Measurements from ENCODE around the gene MAP2. TPM values are rescaled to one million over a fixed set of nuclear protein-coding genes. Genes with fewer than 3 reads are reported as not detected.

MAP2 gene
- total RNA-seq, 1 experiment from 2014 or later, result 7.4 TPM

- TF ChIP-seq CBX3 (IDR thresholded peaks at IDR 0.05; ENCODE audit: low read depth), result no peak
- no peak for TF ChIP-seq TCF7L2 (IDR thresholded peaks at IDR 0.05; ENCODE audit: borderline replicate concordance, extremely low read depth, insufficient read depth, insufficient read length)
Measured at GRCh38 chr2:209472871-209473270, 49.0 kb downstream of the MAP2 start (continued).

DNA sequence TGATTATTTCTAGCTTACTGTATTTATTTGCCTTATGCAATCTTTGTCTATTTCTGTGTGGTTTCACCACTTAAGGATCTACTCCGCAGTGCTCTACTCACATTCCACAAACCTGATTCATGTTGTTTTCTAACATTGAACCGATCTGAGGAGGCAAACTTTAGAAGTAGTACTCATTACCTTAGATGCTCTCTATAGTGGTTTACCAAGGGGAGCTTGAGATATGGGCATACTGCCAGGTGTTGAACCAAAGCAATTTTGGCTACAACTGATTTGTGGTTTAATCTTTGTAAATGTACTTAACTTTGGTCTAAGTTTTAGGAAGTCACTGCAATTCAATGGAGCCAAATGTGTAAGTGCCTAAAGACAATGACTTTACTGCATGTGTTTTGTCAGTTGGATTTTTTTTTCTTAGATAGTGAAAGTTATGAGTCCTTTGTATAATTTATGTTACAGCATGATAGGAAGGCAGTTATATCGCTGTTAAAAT is 50.1 kb downstream of the MAP2 start:
- ChIA-PET RAD21 (ENCODE audit: low non-redundant PET in 1 of 2, low total read pairs in 2 of 2, uncharacterized antibody in 2 of 2, unreplicated experiment in 2 of 2) (no interaction called here), CTCF (interaction anchor here (0.5 to 2.0 kb wide), 2 partner anchors 50 to 99 kb away, joined by 4 read pairs; partner anchors contain the start of gene MAP2), POLR2A (no interaction called here)
- intact Hi-C loops (cut with micrococcal nuclease), result no loop called here
- H3K27me3 ChIP-seq (ENCODE audit: insufficient read depth, low read length), result no peaks in the 10 kb centered on the region
- H3K79me2 ChIP-seq (ENCODE audit: insufficient read depth, low read length), result no peaks in the 10 kb centered on the region
- H3K9ac ChIP-seq (ENCODE audit: low read length), result no peak overlapping the region
- no peaks in the 10 kb centered on the region for H3K9me3 ChIP-seq (ENCODE audit: control insufficient read depth in 1 of 2, insufficient read depth in 1 of 2, low read depth in 1 of 2, low read length in 2 of 2)
- peaks cover 30 to 31% of the 10 kb centered on the region in 2 experiments for H3K4me1 ChIP-seq (ENCODE audit: control insufficient read depth in 1 of 2, insufficient read depth in 2 of 2, low read length in 2 of 2)
- peak overlapping the region; percentile 62 for H2AFZ ChIP-seq (ENCODE audit: low read depth, low read length, poor library complexity, severe bottlenecking)
- peak overlapping the region; percentile 54 for H3K4me2 ChIP-seq (ENCODE audit: low read length)
- DNase-seq (ENCODE audit: low read depth, low spot score) (peak; percentile 68), ATAC-seq (peak; percentile 99)
- BruUV-seq (replicated peaks), result no TSS peak
- no peak overlapping the region; a peak in 1 of 4 replicates for H3K4me3 ChIP-seq (replicated peaks in 1 of 2; ENCODE audit: low read depth in 1 of 2, low read length in 2 of 2)
- no peak overlapping the region for H3K27ac ChIP-seq (ENCODE audit: low read depth, low read length)
- H3K9me2 ChIP-seq (ENCODE audit: insufficient read depth), result no peaks in the 10 kb centered on the region
- no peaks in the 10 kb centered on the region for H4K20me1 ChIP-seq (ENCODE audit: insufficient read depth)
- H3K36me3 ChIP-seq (ENCODE audit: control insufficient read depth in 1 of 2, insufficient read depth in 2 of 2, low read length in 2 of 2), result no peaks in the 10 kb centered on the region
- TF ChIP-seq FOSL1 (IDR thresholded peaks at IDR 0.05; ENCODE audit: low read depth), result peak; percentile 68
- no peak for TF ChIP-seq POLR2A (IDR thresholded peaks at IDR 0.05; ENCODE audit: borderline replicate concordance, extremely low read depth, insufficient read depth, insufficient read length)
- TF ChIP-seq EZH2phosphoT487 (IDR thresholded peaks at IDR 0.05; ENCODE audit: borderline replicate concordance), result no peak
- no peak for TF ChIP-seq POLR2AphosphoS5 (IDR thresholded peaks at IDR 0.05; ENCODE audit: low read depth, low read length)
- TF ChIP-seq CEBPB (IDR thresholded peaks at IDR 0.05; ENCODE audit: low read depth), result peak; percentile 89
- TF ChIP-seq TCF7L2 (IDR thresholded peaks at IDR 0.05; ENCODE audit: borderline replicate concordance, extremely low read depth, insufficient read depth, insufficient read length), result peak; percentile 92
- no peak for TF ChIP-seq EZH2 (IDR thresholded peaks at IDR 0.05)
- TF ChIP-seq, protein P1, sequence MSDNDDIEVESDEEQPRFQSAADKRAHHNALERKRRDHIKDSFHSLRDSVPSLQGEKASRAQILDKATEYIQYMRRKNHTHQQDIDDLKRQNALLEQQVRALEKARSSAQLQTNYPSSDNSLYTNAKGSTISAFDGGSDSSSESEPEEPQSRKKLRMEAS (IDR thresholded peaks at IDR 0.05), result 0 out of 2 replicates have a peak, but pooled peaks have one; percentile 23
- TF ChIP-seq CBX3 (IDR thresholded peaks at IDR 0.05; ENCODE audit: low read depth), result peak; percentile 90
- no peak for TF ChIP-seq EGR1 (IDR thresholded peaks at IDR 0.05; ENCODE audit: low read depth)
- TF ChIP-seq ZFX (IDR thresholded peaks at IDR 0.05), result no peak
- TF ChIP-seq, protein P2, sequence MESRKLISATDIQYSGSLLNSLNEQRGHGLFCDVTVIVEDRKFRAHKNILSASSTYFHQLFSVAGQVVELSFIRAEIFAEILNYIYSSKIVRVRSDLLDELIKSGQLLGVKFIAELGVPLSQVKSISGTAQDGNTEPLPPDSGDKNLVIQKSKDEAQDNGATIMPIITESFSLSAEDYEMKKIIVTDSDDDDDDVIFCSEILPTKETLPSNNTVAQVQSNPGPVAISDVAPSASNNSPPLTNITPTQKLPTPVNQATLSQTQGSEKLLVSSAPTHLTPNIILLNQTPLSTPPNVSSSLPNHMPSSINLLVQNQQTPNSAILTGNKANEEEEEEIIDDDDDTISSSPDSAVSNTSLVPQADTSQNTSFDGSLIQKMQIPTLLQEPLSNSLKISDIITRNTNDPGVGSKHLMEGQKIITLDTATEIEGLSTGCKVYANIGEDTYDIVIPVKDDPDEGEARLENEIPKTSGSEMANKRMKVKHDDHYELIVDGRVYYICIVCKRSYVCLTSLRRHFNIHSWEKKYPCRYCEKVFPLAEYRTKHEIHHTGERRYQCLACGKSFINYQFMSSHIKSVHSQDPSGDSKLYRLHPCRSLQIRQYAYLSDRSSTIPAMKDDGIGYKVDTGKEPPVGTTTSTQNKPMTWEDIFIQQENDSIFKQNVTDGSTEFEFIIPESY (IDR thresholded peaks at IDR 0.05; ENCODE audit: extremely low read depth, insufficient replicate concordance, low read length), result no peak
- TF ChIP-seq ELF1 (IDR thresholded peaks at IDR 0.05; ENCODE audit: borderline replicate concordance, low read depth), result no peak
- TF ChIP-seq, protein P3, sequence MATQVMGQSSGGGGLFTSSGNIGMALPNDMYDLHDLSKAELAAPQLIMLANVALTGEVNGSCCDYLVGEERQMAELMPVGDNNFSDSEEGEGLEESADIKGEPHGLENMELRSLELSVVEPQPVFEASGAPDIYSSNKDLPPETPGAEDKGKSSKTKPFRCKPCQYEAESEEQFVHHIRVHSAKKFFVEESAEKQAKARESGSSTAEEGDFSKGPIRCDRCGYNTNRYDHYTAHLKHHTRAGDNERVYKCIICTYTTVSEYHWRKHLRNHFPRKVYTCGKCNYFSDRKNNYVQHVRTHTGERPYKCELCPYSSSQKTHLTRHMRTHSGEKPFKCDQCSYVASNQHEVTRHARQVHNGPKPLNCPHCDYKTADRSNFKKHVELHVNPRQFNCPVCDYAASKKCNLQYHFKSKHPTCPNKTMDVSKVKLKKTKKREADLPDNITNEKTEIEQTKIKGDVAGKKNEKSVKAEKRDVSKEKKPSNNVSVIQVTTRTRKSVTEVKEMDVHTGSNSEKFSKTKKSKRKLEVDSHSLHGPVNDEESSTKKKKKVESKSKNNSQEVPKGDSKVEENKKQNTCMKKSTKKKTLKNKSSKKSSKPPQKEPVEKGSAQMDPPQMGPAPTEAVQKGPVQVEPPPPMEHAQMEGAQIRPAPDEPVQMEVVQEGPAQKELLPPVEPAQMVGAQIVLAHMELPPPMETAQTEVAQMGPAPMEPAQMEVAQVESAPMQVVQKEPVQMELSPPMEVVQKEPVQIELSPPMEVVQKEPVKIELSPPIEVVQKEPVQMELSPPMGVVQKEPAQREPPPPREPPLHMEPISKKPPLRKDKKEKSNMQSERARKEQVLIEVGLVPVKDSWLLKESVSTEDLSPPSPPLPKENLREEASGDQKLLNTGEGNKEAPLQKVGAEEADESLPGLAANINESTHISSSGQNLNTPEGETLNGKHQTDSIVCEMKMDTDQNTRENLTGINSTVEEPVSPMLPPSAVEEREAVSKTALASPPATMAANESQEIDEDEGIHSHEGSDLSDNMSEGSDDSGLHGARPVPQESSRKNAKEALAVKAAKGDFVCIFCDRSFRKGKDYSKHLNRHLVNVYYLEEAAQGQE (IDR thresholded peaks at IDR 0.05; ENCODE audit: low read depth), result no peak
- TF ChIP-seq ZNF274 (IDR thresholded peaks at IDR 0.05; ENCODE audit: low read depth, low read length), result no peak
- TF ChIP-seq SRF (IDR thresholded peaks at IDR 0.05; ENCODE audit: low read depth), result peak; percentile 32; the same call in 1 of the 2 replicates
- no peak for TF ChIP-seq CTCF (IDR thresholded peaks at IDR 0.05 in 2 of 3, conservative IDR thresholded peaks at IDR 0.05 in 1 of 3; ENCODE audit: borderline replicate concordance in 1 of 3, insufficient read depth in 1 of 3, low read depth in 2 of 3, low read length in 2 of 3)
- TF ChIP-seq SIN3A (IDR thresholded peaks at IDR 0.05; ENCODE audit: low read depth), result peak; percentile 54; the same call in 1 of the 2 replicates
